NCI-H526 treated with DMSO at 0.1 percent for 48 hours (cell line): Measurements from ENCODE around the gene PEX7.
"Not testable (repeated sequence)": the region's sequence is repeated elsewhere in the genome, so short reads cannot be mapped to it uniquely, and the experiment has no call there.

Experiments used
- DNase-seq: peaks from one replicate; lab custom pipeline; 2025; lab: John Stamatoyannopoulos, UW

The PEX7 gene

GRCh38 chr6:136822376-136823127 lies at the start of gene PEX7:
Gene PEX7 (plus strand): TSS chr6:136822592. CDS start chr6:136822666, 74 bp downstream.
- peak; percentile 81 for DNase-seq

GRCh38 chr6:136772685-136773472 lies 49.5 kb upstream of the PEX7 start:
- DNase-seq: no peak

- DNase-seq: no peak
Observed at GRCh38 chr6:136773473-136773796, 49.0 kb upstream of the PEX7 start.

GRCh38 chr6:136774228-136775041 lies 48.0 kb upstream of the PEX7 start:
- no peak for DNase-seq

GRCh38 chr6:136775081-136775480 lies 47.3 kb upstream of the PEX7 start:
- no peak for DNase-seq

GRCh38 chr6:136775548-136775947 lies 46.8 kb upstream of the PEX7 start:
- no peak for DNase-seq

GRCh38 chr6:136777651-136778050 lies 44.7 kb upstream of the PEX7 start:
- no peak for DNase-seq

GRCh38 chr6:136779682-136780081 lies 42.7 kb upstream of the PEX7 start:
- no peak for DNase-seq

GRCh38 chr6:136780972-136781371 lies 41.4 kb upstream of the PEX7 start:
- no peak for DNase-seq

- no peak for DNase-seq
Observed at GRCh38 chr6:136782021-136782770, 40.2 kb upstream of the PEX7 start.

GRCh38 chr6:136783021-136783420 lies 39.4 kb upstream of the PEX7 start:
- no peak for DNase-seq

- no peak for DNase-seq
Observed at GRCh38 chr6:136783495-136784270, 38.7 kb upstream of the PEX7 start.

- no peak for DNase-seq
Observed at GRCh38 chr6:136784271-136784664, 38.1 kb upstream of the PEX7 start.

- no peak for DNase-seq
Observed at GRCh38 chr6:136784910-136785746, 37.3 kb upstream of the PEX7 start.

- no peak for DNase-seq
Observed at GRCh38 chr6:136786658-136787057, 35.7 kb upstream of the PEX7 start.

- no peak for DNase-seq
Observed at GRCh38 chr6:136787726-136788068, 34.7 kb upstream of the PEX7 start.

GRCh38 chr6:136788069-136788902 lies 34.1 kb upstream of the PEX7 start:
- no peak for DNase-seq

GRCh38 chr6:136789440-136789839 lies 33.0 kb upstream of the PEX7 start:
- not testable (repeated sequence) for DNase-seq
